ENCODE results near the gene KRTAP5-5.

Gene KRTAP5-5

DNA sequence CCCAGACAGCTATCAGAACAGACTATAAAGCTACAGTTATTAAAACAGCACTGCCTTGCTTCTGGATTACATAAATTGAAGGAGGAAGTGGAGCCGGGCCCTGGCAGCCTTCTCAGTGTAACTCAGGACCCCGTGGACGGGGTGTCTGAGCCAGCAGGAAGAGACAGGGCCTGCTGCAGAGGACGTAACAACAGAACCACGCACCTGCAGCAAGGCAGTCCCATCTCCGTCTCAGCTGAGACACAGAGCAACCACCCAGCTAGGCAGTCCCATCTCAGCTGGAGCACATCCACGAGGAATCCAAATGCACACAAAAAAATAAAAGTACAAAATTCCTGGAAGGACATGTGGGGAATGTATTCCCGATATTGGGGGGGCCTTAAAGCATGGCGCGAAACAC lies 50.3 kb downstream of the KRTAP5-5 start:
- DNase-seq (ENCODE audit: low read depth), result no peak
